ENCODE results near the gene LINGO3. TPM values are rescaled to one million over a fixed set of nuclear protein-coding genes. Genes with fewer than 3 reads are reported as not detected.

LINGO3 gene
- total RNA-seq, 1 experiment from 2014 or later: 2.0 TPM

DNA sequence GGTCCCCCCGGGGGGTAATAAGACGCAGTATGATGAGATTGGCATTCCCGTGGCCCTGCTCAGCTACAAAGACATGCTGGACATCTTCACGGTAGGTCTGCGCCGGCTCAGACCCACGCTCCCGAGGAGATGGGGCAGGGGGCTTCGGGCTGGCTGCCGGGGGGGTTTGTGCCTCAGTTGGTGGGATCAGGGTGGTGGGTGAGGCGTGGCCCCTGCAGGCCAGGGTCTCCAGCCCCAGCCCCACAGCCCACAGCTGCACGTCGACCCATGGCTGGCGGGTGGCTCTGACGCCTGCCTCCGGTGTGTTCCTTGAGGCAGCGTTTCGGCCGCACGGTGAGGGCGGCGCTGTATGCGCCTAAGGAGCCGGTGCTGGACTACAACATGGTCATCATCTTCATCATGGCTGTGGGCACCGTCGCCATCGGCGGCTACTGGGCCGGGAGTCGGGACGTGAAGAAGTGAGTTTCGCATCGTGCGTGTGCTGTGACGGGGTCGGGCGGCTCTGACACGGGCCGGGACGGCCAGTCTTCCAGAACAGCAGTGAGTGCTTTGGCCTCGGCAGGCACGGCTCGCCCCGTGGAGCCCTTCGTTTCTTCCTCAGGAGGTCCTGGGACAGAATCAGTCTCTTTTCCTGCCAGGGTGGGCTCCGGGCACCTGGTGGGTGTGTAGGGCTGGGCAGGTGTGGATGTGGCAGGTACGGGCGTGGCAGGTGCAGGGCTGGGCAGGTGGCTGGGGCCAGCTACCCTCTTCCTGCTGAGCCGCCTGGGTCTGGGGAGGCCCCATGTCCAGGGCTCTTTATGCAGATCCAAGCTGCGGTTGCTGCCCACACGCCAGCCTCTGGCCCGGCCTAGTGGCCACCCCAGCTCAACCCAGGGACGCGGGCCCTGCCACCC lies 31.0 kb upstream of the LINGO3 start:
- Mint-ChIP-seq H3K4me3 (no peak overlapping the region), H3K4me1 (no peaks in the 10 kb centered on the region), H3K27ac (no peak overlapping the region), H3K9me3 (peaks cover 10% of the 10 kb centered on the region), H3K27me3 (ENCODE audit: low read depth) (no peaks in the 10 kb centered on the region), H3K36me3 (peaks cover 11% of the 10 kb centered on the region)
- POLR2A ChIA-PET: no interaction called here
- CTCF ChIA-PET: no interaction called here
- DNase-seq (ENCODE audit: low spot score) (no peak), ATAC-seq (no peak)
- TF ChIP-seq CREB1 (CRISPR knock-in tag; IDR thresholded peaks at IDR 0.05): no peak

DNA sequence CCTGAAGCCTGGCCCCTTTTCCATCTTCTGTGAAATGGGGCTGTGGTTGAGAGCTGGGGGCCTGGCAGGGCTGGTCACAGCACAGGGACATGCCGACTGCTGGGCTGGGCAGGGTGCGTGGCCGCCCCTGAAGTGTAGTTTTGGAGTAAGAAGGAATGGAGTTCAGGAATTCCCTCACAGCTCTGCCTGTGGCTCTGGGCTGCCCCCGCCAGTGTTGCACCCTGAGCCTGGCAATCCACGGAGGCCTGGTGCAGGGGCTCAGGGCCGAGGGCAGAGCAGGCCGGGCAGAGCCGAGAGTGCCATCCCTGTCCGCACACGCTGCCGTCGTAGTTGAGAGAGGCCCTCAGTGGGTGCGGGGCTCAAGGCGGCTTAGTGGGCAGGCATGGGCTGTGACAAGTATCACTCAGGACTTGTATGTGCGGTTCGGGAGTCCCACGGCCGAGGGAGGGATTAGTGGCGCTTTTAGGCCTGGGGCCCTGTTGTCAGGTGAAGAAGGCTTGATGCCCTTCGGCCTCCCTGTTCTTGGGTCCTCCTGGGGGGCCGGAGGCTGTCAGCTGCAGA lies 30.2 kb upstream of the LINGO3 start:
- POLR2A ChIA-PET: no interaction called here
- ATAC-seq: no peak
- H3K4me3 Mint-ChIP-seq: no peak overlapping the region

More for the DNA sequence above, 30.2 kb upstream of the LINGO3 start:
- CTCF ChIA-PET: interaction anchor here (1.5 kb wide), 1 partner anchor 22 kb away, joined by 6 read pairs; no protein-coding TSS in a partner anchor
- H3K27ac Mint-ChIP-seq: no peak overlapping the region
- DNase-seq (ENCODE audit: low spot score): no peak
- H3K9me3 Mint-ChIP-seq: peaks cover 10% of the 10 kb centered on the region
- H3K27me3 Mint-ChIP-seq (ENCODE audit: low read depth): no peaks in the 10 kb centered on the region
- no peak for TF ChIP-seq SMAD4 (CRISPR knock-in tag; IDR thresholded peaks at IDR 0.05)
- no peak for TF ChIP-seq ARID4B (CRISPR knock-in tag; IDR thresholded peaks at IDR 0.05; ENCODE audit: borderline replicate concordance)
- TF ChIP-seq TEAD4 (CRISPR knock-in tag; IDR thresholded peaks at IDR 0.05): no peak
- TF ChIP-seq ZNF416 (CRISPR knock-in tag; IDR thresholded peaks at IDR 0.05): no peak
- no peak for TF ChIP-seq NFYB (CRISPR knock-in tag; conservative IDR thresholded peaks at IDR 0.05; ENCODE audit: low read depth)
- TF ChIP-seq NR2C2 (CRISPR knock-in tag; IDR thresholded peaks at IDR 0.05): no peak
- TF ChIP-seq, protein P1, sequence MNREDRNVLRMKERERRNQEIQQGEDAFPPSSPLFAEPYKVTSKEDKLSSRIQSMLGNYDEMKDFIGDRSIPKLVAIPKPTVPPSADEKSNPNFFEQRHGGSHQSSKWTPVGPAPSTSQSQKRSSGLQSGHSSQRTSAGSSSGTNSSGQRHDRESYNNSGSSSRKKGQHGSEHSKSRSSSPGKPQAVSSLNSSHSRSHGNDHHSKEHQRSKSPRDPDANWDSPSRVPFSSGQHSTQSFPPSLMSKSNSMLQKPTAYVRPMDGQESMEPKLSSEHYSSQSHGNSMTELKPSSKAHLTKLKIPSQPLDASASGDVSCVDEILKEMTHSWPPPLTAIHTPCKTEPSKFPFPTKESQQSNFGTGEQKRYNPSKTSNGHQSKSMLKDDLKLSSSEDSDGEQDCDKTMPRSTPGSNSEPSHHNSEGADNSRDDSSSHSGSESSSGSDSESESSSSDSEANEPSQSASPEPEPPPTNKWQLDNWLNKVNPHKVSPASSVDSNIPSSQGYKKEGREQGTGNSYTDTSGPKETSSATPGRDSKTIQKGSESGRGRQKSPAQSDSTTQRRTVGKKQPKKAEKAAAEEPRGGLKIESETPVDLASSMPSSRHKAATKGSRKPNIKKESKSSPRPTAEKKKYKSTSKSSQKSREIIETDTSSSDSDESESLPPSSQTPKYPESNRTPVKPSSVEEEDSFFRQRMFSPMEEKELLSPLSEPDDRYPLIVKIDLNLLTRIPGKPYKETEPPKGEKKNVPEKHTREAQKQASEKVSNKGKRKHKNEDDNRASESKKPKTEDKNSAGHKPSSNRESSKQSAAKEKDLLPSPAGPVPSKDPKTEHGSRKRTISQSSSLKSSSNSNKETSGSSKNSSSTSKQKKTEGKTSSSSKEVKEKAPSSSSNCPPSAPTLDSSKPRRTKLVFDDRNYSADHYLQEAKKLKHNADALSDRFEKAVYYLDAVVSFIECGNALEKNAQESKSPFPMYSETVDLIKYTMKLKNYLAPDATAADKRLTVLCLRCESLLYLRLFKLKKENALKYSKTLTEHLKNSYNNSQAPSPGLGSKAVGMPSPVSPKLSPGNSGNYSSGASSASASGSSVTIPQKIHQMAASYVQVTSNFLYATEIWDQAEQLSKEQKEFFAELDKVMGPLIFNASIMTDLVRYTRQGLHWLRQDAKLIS (CRISPR knock-in tag; IDR thresholded peaks at IDR 0.05; ENCODE audit: borderline replicate concordance): no peak
- TF ChIP-seq PRDM15 (CRISPR knock-in tag; IDR thresholded peaks at IDR 0.05): no peak
- no peak for TF ChIP-seq ZNF396 (CRISPR knock-in tag; IDR thresholded peaks at IDR 0.05; ENCODE audit: borderline replicate concordance)
- no peak for TF ChIP-seq GTF2I (CRISPR knock-in tag; conservative IDR thresholded peaks at IDR 0.05)
- TF ChIP-seq, protein P2, sequence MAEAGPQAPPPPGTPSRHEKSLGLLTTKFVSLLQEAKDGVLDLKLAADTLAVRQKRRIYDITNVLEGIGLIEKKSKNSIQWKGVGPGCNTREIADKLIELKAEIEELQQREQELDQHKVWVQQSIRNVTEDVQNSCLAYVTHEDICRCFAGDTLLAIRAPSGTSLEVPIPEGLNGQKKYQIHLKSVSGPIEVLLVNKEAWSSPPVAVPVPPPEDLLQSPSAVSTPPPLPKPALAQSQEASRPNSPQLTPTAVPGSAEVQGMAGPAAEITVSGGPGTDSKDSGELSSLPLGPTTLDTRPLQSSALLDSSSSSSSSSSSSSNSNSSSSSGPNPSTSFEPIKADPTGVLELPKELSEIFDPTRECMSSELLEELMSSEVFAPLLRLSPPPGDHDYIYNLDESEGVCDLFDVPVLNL (CRISPR knock-in tag; IDR thresholded peaks at IDR 0.05; ENCODE audit: borderline replicate concordance, low read depth): no peak
- no peak for TF ChIP-seq JAZF1 (CRISPR knock-in tag; IDR thresholded peaks at IDR 0.05)
- TF ChIP-seq ZNF263 (CRISPR knock-in tag; IDR thresholded peaks at IDR 0.05; ENCODE audit: low read depth): no peak
- TF ChIP-seq, protein P3, sequence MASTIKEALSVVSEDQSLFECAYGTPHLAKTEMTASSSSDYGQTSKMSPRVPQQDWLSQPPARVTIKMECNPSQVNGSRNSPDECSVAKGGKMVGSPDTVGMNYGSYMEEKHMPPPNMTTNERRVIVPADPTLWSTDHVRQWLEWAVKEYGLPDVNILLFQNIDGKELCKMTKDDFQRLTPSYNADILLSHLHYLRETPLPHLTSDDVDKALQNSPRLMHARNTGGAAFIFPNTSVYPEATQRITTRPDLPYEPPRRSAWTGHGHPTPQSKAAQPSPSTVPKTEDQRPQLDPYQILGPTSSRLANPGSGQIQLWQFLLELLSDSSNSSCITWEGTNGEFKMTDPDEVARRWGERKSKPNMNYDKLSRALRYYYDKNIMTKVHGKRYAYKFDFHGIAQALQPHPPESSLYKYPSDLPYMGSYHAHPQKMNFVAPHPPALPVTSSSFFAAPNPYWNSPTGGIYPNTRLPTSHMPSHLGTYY (CRISPR knock-in tag; IDR thresholded peaks at IDR 0.05): no peak
- no peak for TF ChIP-seq GRHL2 (CRISPR knock-in tag; IDR thresholded peaks at IDR 0.05; ENCODE audit: insufficient replicate concordance, severe bottlenecking)
- TF ChIP-seq, protein P4, sequence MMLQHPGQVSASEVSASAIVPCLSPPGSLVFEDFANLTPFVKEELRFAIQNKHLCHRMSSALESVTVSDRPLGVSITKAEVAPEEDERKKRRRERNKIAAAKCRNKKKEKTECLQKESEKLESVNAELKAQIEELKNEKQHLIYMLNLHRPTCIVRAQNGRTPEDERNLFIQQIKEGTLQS (CRISPR knock-in tag; conservative IDR thresholded peaks at IDR 0.05): no peak
- TF ChIP-seq TP53 (CRISPR knock-in tag; IDR thresholded peaks at IDR 0.05): no peak
- TF ChIP-seq NFATC4 (CRISPR knock-in tag; IDR thresholded peaks at IDR 0.05): no peak
- no peaks in the 10 kb centered on the region for H3K4me1 Mint-ChIP-seq
- H3K36me3 Mint-ChIP-seq: peaks cover 11% of the 10 kb centered on the region
